Measurements from ENCODE around the gene ABHD2. TPM values are rescaled to one million over a fixed set of nuclear protein-coding genes. Genes with fewer than 3 reads are reported as not detected.
"Not testable (repeated sequence)": the region's sequence is repeated elsewhere in the genome, so short reads cannot be mapped to it uniquely, and the experiment has no call there.

ABHD2 gene
- total RNA-seq, 1 donor from 2014 or later: 48.2 TPM

DNA sequence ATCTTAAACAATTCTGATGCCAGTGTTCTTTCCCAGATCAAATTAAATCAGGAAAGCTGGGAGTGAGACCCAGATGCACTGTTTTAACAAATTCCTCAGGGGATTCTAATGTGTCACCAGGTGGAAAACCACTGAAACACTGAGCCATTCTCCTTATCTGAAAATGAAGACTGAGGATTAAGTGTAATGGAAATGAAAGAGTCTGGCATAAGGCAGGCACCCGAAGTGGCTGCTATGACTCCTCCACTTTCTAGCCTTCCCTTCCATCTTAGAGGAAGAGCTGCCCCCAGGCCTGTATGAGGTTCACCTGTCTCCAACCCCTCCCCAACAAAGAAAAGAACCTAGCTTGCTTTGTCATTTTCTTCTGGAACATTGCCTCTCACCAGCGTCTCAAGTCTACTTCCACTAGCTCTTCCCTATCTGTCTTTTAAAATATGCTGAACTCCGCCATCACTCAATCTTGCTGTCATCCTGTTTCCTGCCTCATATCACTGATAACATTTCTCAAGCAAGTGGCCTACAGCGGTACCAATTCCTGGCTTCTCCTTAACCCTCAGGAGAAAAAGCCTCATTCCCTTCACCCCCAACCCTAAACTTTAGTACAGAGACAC is 13.7 kb upstream of the ABHD2 start:
- DNase-seq (ENCODE audit: low read depth in 2 of 2): peak in 1 of 2 donors; percentile 19

DNA sequence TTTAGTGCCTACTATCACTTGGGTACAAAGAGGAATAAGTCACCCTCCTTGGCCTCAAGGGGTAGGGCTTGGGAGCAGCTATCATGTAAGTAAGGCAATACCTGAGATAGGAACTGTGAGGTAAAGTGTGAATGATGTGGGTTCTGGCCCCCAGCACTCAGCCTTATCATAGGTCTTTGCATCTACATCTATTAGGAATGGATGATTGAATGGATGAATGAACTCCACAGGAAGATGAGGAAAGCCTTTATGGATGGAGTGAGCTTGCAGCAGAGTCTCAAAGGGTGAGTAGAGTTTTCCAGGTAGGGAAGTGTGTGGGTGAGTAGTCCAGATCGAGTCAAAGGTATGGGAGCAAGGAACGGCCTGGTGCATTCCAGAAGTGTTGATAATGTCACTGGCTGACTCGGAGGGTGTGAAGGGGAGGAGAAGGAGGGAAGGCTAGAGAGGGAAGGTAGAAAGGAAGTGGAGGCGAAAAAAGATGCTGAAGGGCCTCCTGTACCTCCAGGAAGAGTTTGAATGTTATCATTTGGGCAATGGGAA is 13.1 kb upstream of the ABHD2 start:
- DNase-seq (ENCODE audit: low read depth in 2 of 2): no peak

GRCh38 chr15:89075846-89076245 is 12.4 kb upstream of the ABHD2 start:
- DNase-seq (ENCODE audit: low read depth in 2 of 2): no peak

- no peak for DNase-seq (ENCODE audit: low read depth in 2 of 2)
Observed at GRCh38 chr15:89077750-89078149, 10.5 kb upstream of the ABHD2 start.

DNA sequence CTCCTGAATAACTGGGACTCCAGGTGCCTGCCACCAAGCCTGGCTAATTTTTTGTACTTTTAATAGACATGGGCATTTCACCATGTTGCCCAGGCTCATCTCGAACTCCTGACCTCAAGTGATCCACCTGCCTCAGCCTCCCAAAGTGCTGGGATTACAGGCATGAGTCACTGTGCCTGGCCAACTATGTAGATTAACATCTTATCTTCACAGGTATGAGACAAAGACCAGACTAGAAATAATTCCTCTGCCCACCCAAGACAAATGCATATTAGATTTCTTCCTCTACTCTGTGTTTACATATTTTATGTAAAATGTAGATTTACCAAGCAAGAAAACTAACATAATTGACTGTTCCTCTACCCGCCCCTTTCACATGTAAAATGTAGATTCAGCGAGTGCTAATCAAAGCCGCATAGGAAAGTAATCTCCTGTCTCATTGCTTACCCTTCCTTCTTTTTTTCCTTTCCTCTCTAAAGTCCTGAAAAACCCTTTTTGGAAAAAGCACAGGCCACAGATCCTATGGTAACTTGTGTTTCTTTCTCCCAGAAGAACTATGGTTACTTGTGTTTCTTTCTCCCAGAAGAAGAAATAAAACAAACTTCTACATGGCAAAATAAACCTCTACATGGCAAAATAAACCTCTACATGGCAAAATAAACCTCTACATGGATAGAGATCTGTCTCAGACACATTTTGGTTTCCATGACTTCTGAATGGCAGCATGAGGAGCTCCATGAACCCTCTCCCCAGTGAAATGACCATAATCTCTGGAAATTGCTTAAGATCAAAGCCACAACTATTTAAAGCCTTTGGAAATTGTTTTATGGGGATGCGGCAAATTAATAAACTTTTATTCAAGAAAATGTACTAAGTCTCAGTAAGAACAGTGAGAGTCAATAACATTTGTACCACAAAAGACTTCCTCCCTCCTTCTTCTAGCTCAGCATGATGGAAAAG is 9.1 kb upstream of the ABHD2 start:
- DNase-seq (ENCODE audit: low read depth in 2 of 2): no peak

GRCh38 chr15:89081878-89082277 is 6.4 kb upstream of the ABHD2 start:
- no peak for DNase-seq (ENCODE audit: low read depth in 2 of 2)

DNA sequence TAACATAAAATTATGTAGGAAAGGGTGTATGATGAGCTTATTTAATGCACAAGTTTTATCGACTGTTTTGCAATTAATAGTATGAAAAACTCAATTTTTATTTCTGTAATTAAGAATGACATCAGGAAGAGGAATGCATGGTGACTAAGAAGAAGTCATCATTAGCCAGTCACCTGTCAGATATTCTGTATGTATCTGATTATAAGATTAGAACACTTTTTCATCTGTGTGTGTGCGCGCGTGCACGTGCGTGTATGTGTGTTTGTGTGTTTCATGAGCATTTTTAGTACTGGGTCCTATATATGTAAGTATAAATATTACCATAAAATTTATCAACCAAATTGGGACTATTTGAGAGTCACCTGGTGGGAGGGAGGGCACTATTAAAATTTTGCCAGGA is 5.0 kb upstream of the ABHD2 start:
- no peak for DNase-seq (ENCODE audit: low read depth in 2 of 2)

DNA sequence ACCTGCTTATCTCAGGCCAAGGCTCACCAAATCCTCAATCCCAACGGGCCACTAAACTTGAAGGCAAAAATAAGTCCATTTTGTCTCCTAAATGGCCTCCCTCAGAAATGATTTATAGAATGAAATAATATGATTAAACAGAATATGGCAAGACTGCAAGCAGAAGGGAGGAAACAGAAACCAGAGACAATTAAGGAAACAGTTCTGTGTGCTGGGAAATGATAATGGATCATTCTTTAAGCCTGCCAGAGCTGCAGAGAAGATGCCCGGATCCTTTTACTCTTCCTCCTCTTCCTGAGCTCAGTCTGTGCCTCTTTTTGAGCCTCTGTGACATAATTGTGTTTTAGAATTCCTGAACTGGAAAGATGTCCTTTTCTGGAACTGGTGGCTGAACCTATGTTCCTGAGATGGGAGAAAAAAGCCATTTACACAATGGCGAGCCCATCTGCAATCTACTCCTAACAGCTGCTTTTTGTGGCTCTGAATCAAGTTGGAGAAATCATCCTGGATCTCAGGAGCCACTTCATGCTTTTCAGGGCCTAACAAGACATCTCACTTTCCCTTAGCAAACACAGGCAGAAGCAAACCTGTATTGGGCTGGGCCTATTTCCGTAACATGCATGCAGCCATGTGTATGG is 2.8 kb upstream of the ABHD2 start:
- no peak for DNase-seq (ENCODE audit: low read depth in 2 of 2)

GRCh38 chr15:89085933-89086332 is 2.3 kb upstream of the ABHD2 start:
- not testable (repeated sequence) for DNase-seq (ENCODE audit: low read depth in 2 of 2)

DNA sequence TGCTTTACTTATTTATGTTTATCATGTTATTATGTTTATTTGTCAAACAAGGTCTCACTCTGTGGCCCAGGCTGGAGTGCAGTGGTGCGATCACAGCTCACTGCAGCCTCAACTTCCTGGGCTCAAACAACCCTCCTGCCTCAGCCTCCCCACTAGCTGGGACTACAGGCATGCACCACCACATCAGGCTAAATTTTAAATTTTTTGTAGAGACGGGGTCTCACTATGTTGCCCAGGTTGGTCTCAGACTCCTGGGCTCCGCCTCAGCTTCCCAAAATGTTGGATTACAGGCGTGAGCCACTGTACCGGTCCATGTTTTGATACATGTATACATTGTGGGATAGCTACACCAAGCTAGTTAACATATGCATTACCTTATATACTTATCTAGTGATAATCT is 1.9 kb upstream of the ABHD2 start:
- DNase-seq (ENCODE audit: low read depth in 2 of 2): not testable (repeated sequence)

- DNase-seq (ENCODE audit: low read depth in 2 of 2): no peak
Observed at GRCh38 chr15:89087161-89087829, 961 bp upstream of the ABHD2 start.

DNA sequence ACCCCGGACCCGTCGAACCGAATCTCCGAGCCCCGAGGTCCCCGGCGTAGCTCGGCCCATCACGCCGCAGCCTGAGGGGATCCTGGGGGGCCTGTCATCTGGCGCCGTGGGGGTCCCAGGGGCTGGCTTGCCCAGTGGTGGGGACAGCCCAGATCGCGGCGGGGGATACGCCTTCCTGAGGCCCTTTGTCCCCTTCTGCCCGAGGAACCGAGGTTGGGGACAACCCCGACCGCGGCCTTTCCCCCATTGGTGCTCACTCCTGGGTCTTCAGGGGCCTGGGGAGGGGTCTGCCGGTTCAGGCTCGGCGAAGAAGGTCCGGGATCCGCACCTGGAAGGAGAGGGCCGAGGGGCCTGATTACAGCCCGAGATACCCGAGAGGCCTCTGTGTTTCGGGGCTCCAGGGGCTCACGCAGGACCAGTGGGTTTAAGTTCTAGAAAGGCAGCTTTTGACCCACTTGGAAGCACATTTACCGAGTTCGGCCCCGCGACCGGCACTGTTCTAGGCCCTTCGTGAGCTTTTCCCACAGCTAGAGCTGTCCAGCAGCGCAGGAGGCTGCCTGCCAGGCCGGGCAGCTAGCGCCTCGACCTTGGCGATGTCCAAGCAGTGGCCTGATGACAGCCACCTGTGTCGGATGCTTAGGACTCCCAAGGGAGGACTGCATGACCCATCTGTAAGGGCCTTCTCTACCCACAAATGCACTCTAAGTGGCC is 504 bp downstream of the ABHD2 start:
- DNase-seq (ENCODE audit: low read depth in 2 of 2): peak; percentile 35 to 47

GRCh38 chr15:89089316-89090230 is 1.3 kb downstream of the ABHD2 start:
- no peak for DNase-seq (ENCODE audit: low read depth in 2 of 2)

GRCh38 chr15:89090791-89091626 is 2.8 kb downstream of the ABHD2 start:
- DNase-seq (ENCODE audit: low read depth in 2 of 2): peak; percentile 77 to 90

DNA sequence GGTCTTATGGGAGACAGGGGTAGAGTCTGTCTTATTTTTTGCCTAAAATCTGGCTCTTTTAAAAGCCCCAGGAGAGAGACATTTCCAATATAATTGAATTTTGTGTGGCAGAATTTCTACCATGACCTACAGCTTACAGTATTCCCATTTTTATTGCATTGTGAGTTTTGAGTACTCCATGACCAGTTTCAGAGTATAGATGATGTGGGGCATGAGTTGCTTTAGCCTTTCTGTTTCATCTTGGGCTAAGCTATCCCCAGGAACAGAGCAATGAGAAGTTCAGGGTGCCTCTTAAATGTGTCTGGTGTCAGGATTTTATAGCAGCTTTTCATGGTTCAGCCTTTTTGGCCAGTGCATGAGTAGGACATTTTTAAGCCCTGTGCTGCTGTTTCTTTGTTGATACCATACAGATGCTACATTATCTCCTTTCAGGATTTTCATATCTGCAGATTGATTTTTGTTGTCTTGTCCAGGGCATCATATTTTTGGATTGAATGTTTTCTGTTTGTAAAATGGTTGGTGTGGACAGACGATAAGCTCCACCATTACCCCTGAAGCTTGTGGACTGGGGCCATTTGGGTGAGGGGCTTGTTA is 3.5 kb downstream of the ABHD2 start:
- DNase-seq (ENCODE audit: low read depth in 2 of 2): no peak

- no peak for DNase-seq (ENCODE audit: low read depth in 2 of 2)
Observed at GRCh38 chr15:89093509-89093908, 5.3 kb downstream of the ABHD2 start.

GRCh38 chr15:89095073-89095472 is 6.8 kb downstream of the ABHD2 start:
- DNase-seq (ENCODE audit: low read depth in 2 of 2): no peak

- DNase-seq (ENCODE audit: low read depth in 2 of 2): no peak
Observed at GRCh38 chr15:89095556-89095955, 7.3 kb downstream of the ABHD2 start.

DNA sequence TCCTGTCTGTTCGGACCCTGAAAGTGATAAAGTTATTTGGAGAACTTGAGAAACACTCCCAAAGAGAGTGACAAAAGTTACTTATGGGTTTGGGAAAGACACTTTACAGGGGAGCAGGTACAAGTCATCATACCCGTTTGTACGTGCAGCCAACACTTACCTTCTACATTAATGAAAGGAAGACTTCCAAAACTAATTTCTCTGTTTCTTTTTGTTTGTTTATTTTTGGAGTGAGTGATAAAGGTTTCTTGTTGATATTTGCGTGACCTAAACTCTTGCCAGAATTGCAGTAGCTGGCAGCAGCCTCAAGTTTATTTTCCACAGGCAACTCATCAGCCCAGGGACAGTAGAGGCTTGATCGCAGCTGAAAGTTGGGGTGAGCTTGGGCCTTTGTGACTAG is 8.4 kb downstream of the ABHD2 start:
- no peak for DNase-seq (ENCODE audit: low read depth in 2 of 2)

Measured in lung microvascular endothelial cell (primary cell).